Stimulated activated CD8-positive, alpha-beta memory T cell treated with anti-CD3 and anti-CD28 coated beads, Interleukin-2, amount 100 ng/mL, for 48 hours (primary cell): Measurements from ENCODE around the gene CHMP6.
"Not testable (repeated sequence)": the region's sequence is repeated elsewhere in the genome, so short reads cannot be mapped to it uniquely, and the experiment has no call there.

Experiments
- DNase-seq, 2 donors: peaks; one replicate each; pipeline ENCODE4 v3.0.0-alpha.2; 2020; ENCODE audit warnings: low read depth in 2 of 2

CHMP6 gene

DNA sequence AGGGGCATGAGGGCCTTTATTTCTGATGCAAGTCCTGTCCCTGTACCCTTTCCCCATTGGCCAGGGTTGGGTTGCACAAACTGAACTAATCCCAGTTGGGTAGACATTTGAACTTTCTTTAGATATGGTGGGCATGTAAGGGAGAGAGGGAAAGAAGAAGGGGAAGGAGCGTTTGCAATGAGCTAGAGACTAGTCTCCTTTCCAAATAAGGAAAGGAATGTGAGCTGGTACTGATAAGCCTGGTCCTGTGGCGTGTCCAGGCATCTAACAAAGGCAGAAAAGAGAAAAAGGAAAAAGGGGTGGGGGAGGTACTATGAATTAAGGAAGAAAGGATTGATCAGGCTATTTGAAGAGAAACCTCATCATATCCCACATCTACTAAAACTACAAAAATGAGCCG is 20.3 kb downstream of the CHMP6 start:
- DNase-seq = no peak

DNA sequence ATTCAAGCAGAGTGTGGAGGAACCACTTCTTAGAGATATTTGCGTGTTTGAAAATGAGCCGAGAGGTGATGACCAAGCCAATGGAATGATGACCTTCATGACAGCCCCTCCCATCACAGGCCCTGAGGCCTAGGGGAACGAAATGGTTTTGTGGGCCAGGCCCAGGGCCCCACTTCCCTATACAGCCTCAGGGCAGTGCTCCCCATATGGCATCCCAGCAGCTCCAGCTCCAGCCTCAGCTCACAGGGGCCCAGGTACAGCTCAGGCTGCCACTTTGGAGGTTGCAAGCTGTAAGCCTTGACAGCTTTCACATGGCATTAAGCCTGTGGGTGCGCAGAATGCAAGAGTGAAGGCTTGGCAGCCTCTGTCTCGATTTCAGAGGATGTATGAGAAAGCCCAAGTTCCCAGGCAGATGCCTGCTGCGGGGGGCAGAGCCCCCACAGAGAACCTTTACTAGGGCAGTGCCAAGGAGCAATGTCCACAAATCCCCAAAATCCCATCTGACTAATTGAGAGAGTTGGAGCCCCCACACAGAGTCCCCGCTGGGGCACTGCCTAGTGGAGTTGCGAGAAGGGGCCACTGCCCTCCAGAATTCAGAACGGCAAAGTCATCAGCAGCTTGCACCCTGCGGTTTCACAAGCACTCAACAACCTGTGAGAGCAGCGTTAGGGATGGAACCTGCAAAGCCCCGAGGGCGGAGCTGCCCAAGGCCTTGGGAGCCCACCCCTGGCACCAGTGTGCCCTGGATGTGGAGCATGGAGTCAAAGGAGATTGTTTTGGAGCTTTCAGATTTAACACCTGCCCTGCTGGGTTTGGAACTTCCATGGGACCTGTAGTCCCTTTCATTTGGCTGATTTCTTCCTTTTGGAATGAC is 21.2 kb downstream of the CHMP6 start:
- DNase-seq = no peak

DNA sequence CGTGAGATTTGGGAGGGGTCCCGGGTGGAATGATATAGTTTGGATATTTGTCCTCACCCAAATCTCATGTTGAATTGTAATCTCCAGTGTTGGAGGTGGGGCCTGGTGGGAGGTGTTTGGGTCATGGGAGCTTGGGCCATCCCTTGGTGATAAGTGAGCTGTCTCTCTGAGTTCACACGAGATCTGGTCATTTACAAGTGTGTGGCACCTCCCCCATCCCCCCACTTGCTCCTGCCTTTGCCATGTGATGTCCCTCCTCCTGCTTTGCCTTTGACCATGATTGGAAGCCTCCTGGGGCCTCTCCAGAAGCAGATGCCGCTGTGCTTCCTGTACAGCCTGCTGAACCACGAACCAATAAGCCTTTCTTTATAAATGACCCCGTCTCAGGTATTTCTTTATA is 22.0 kb downstream of the CHMP6 start:
- DNase-seq = no peak

DNA sequence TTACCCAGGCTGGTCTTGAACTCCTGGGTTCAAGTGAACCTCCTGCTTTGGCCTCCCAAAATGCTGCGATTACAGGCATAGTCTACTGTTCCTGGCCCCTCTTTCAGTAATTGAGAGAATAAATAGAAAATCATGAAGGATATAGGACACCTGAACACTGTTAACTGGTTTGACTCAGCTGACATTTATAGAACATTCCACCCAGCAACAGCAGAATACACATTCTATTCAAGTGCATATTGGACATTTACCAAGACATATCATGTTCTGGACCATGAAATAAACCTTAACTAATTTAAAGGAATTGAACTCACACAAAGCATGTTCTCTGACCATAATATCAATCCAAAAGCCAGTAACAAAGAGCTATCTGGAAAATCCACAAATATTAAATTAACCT is 23.5 kb downstream of the CHMP6 start:
- no peak for DNase-seq

DNA sequence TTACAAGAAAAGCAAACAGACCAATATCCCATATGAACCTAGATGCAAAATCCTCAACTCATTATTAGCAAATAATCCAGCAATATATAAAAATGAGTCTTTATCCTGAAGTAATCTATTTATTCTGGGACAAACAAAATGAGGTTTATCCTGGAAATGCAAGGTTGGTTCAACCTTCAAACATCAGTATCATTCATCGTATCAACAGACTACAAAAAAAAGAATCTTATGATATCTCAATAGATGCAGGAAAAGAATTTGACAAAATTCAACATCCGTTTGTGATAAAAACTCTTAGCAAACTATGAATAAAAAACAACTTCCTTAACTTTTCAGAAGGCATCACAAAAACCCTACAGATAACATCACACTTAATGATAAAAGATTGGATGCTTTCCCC is 24.9 kb downstream of the CHMP6 start:
- no peak for DNase-seq

DNA sequence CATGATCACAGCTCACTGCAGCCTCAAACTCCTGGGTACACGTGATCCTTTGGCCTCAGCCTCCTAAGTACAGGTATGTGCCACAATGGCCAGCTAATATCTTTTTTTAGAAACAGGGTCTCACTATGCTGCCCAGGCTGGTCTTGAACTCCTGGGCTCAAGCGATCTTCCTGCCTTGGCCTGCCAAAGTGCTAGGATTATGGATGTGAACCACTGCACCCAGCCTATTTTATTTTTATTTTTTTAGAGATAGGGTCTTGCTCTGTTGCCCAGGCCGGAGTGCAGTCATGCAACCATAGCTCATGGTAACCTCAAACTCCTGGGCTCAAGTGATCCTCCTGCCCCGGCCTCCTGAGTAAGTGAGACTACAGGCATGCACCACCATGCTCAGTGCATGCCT is 25.7 kb downstream of the CHMP6 start:
- not testable (repeated sequence) for DNase-seq

DNA sequence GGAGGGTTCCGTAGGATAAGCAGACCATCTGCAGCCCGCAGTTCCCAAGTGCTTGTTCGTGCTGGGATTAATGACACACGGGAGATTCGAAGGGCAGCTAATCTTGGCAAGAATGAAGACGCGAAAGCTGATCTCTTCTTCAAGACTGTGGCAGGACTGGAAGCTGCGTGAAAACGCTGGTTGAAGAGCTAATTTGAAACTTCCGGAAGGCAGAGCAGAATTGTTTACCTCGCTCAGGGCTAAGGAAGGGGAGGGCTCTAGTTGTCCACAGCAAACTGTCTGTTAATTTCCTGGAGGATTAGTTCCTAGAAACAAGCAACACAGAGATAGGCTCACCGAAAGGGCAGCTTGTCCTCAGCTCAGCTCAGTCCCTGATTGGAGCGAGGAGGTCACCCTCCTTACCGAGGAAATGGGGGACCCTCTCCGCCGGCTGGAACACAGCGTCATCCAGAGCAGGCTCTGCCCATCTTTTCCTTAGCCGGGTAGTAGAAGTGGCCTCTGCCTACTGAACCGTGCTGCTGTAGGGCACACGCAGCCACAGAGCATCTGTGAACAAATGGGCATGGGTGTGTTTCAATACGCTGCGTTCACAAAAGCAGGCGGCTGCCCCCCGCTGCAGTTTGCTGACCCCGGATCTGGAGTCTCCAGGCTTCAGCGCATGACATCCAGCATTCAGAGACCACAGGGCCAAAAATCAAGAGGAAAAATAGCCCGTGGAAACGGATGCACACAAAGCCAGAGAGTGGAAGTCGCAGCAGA is 26.6 kb downstream of the CHMP6 start:
- no peak for DNase-seq

DNA sequence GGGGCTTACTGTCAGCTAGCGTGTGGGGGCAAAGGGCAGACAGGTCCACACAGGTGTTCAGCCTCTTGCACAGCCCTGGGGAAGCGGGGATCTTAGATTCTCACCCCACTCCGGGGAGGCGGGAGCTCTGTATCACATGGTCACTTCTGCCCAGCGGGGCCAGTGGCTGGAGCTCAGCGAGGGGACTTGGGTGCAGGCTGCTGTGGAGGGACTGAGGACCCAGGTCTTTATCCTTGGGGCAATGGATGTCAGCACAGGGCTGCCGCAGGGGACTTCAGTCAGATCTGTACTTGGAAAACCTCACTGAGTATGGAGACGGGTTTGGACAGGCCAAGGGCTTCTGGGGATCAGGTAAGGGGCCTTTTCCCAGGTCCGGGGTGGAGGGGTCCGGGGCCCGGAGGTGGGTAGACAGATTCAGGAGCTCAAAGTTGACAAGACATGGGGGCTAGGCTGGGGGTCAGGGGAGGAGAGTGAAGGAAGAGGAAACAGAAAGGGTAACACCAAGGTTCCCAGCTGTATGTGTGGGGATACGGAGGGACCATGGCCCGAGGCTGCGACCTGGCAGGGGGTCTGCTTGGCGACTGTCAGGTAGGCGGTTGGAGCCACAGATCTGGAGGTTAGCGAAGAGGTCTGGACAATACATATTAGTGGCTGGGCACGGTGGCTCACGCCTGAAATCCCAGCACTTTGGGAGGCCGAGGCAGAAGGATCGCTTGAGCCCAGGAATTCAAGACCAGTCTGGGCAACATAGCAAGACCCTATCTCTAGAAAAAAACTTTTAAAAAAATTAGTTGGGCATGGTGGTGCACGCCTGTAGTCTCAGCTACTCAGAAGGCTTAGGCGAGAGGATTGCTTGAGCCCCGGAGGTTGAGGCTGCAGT is 28.2 kb downstream of the CHMP6 start:
- DNase-seq = no peak

DNA sequence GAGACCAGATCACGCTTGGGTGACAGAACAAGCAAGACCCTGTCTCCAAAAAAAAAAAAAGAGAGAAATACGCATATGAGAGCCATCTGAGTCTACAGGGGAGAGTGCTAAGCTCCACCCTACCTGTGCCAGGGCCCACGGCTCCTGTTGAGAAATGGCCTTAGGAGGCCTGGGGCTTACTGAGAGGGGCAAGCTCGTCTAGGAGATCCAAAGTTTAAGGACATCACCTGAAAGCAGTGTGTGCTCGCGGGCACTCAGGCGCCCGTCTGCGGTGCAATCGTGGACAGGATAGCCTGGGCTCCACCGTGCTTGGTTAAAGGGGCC is 28.8 kb downstream of the CHMP6 start:
- no peak for DNase-seq

DNA sequence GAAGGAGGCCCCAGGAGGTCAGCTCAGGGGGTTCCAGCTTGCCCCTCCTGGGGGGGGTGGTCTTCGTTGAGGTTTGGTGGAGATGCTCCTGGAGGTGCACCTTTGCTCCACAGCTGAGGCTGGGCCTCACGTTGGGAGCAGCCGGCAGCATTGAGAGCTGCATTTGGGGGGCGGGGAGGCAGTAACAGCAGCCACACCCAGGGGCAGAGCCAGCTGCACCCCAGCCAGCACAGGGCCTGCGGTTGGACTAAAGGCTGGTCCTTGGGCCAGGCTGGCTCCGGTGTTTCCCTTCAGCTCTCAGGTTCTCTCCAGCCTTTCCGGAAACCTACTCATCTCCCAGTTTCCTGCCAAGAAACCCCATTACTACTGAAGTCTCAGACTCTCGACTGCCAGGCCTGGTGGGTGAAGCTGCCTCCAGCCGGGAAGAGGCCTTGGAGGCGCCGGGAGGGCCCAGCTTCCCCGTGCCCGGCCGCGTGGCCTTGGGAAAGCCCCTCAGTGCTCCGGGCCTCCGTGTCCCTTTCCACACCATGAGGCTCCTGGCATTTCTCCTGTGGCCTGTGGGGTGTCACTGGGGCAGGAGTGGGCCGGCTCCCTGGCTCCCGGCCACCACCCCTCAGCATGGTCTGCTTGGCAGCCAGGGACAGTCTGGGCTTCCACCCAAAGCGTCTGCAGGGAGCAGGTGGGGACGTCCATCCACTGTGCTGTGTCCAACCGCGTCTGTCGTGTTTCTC is 29.3 kb downstream of the CHMP6 start:
- DNase-seq = no peak

DNA sequence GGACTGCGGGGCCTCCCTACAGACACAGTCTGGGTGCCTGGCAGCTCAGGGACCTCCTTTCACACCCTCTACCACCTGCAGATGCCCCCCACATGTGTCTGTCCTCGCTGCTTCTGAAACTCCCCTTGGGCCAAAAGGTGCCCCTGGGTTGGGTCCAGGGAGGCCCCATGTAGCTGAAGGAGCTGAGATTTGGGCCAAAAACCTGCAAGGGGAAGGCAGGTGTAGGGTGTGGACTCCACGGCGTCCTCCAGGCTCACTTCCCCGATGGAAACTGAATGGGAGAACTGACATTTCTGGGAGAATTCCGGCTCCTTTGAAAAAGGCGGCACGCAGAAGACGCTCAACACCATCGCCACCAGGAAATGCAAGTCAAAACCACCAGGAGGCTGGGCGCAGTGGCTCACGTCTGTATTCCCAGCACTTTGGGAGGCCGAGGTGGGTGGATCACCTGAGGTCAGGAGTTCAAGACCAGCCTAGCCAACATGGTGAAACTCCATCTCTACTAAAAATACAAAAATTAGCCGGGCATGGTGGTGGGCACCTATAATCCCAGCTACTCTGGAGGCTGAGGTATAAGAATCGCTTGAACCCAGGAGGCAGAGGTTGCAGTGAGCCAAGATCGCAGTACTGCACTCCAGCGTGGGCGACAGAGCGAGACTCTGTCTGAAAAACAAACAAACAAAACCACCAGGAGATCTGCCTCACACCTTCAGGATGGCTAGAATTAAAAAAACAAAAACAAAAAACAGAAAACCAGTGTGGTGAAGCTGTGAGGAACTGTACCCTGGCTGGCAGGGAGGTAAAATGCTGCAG is 30.1 kb downstream of the CHMP6 start:
- DNase-seq = no peak

DNA sequence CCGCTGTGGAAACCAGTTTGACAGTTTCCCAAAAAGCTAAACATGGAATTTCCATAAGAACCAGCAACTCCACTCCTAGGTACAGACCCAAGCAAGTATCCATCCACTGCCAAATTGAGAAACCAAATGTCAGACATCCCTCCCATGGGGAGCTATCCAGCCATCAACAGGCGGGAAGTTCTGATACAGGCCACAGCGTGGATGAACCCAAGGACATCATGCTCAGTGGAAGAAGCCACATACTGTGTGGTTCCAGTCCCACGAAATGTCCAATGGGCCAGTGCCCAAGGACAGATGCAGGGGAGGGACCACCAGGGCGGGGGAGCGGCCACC is 30.7 kb downstream of the CHMP6 start:
- DNase-seq = no peak

DNA sequence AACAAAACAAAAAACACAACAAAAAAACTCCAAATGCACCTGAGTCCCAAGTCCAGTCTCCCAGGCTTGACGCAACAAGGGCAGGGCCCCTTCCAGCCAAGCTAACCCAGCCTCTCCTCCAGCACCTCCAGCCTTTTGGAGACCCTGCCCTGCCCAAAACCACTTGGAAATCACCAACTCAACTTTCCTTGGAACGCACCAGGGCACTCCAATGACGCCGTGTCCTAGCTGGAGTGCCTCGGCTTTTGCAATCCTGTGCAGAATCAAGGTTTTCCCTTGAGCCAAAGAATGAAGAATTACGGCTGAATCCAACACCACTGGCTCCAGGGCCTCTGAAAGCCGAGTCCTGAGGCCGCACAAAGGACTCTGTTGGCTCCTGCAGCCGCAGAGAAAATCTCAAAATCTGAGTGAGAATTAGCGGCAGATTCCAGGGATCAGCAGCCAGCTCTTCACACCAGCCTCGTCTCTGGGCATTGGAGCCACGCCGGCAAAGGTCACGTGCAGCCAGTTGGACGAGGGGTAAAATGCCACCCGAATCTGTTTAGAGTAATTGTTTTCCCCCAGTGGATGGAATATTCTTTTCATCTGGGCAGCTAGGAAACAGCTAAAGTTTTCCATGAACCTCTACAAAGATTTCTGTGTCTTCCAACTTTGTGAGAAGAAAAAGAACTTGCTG is 33.6 kb downstream of the CHMP6 start:
- no peak for DNase-seq

DNA sequence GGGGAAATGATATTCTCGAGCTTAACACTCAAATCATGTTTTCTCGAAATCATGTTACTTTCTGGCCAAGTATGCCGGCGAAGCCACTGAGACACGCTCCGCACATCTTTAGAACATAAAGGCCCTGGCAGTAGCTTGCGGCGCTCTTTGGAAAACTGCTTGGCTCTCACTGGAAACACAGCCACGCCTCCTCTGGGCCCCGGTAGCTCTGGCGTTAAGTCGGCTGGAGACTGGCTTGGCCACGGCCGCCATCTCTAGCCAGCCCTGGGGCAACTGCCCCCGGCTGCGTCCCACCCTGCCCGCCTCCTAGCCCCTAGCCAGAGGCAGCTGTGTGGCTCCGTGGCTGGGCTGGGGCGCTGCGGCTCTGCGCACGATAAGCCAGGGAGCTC is 34.1 kb downstream of the CHMP6 start:
- DNase-seq = no peak

DNA sequence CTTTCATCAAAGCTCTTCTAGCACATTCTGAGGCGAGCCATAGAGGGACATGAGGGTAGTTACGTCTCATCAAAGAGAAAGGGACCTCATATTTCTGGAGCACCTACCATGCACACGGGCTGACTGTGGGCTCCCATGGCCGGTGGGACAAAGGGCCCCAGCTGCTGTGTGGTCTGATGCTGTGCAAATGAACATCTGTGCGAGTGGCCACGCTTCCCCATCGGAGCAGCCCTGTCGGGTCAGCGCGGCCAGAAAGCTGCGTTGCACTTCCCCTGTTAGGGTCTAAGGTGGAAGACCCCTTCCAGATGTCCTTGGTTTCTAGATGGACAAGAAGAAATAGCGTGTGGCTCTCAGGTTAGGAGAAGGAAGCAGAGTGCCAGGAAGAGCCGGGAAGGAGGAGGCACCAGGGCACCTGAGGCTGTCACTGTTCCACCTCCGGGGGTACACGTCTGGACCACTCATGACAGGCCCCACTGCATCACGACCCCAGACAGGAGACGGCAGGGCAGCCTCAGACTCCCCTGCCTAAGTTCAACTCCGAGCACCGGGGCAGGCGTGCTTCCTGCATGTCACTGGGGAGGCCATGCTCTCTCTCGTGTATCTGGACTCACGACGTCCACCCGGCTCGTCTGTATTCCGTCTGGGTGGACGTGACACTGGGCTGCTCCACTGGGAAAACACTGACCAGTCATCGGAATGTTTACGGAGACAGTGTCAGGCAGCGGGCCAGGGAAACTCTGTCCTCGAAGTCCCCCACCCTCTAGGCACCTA is 34.8 kb downstream of the CHMP6 start:
- no peak for DNase-seq

DNA sequence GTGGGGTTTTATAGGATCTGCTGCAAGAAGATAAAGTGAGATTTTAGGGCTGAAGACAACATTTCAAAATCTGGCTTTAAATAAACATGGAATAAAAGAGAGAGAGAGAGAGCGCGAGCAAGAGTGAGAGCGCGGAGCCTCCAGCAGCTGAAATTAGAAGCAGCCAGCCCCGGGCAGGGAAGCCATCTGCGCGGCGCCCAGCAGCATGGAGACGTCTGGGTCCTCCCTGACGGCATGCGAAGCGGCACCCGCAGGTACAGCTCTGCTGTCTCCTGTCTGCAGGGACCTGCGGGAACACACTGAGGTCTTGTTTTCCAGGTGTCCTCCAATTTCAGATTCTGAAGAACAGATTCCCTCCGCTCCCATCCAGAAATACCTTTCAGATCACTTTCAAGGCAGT is 35.4 kb downstream of the CHMP6 start:
- DNase-seq = no peak

DNA sequence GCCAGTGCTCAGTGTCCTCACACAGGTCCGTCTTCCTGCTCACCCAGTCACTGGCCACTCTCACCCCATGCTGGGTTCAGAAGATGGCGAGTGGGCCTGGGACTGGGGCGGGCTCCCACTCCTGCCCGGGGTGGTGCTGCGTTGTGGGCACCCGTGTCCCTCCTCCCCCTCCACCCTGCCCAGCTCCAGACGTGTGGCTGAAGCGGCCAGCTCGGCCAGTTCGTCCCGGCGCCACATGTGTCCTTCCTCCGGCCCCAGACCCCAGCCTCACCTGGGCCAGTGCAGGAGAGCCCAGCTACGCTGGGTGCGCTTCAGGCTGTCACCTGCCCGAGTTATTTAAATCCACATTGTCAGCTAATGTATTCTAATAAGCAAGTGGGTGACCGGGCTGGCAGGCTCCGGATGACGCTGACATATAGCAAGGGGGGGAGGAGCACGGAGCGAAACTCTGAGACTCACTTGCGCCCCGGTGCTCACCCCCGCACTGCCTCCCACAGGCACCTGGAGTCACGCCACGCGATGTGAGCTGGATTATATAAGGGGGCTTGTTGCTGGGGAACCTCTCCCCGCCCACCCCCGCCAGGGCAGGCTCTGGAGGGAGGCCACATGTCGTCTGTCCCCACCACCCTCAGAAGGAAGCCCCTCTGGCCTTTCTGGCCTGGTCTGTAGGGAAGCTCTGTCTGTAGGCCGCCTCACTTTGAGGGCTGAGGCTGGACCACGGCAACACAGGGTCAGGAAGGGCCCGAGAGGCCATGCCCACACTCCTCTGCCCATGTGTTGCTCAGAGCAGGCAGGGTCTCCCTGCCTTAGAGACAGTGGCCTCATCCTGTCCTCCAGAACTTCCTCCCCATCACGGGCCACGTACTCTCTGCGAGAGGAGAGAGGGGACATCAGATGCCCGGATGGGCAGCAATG is 36.2 kb downstream of the CHMP6 start:
- DNase-seq = no peak

DNA sequence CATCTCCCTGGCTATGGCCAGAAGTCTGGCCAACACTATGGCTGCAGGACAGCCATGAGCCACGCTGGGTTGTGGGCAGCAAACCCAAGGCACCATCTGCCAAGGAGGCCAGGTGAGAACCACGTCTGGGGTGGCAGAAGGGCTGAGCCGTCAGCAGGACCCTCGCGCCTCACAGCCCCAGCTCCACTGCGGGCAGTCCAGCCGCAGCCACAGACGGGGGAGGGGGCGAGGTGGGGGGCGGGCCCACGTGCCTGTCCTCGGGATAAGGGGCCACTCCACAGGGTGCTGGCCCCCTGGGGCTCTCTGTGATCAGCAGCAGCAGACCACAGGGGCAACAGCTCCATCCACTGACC is 36.8 kb downstream of the CHMP6 start:
- no peak for DNase-seq

DNA sequence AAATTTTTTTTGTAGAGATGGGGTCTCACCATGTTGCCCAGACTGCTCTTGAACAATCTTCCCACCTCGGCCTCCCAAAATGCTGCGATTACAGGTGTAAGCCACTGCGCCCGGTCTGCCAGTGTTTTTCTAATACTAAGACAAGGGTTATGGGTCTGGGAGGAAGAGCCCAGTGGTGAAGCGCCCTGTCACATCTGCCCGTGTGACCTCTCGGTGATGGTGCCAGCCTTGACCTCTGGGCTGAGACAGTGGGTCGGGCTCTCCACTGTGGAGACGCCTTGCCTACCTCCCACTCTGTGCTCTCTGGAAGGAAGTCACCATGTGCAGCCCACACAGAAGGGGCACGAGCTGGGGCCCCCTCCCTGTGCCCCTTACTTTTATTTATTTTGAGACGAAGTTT is 38.2 kb downstream of the CHMP6 start:
- DNase-seq = no peak
